Spleen (tissue), 7 donors: ENCODE data around the gene ETV5.

Experiments
- POLR2AphosphoS5 ChIP-seq, 3 donors: sonication (generic); formaldehyde crosslinking; IDR thresholded peaks; one replicate each; pipeline ENCODE4 v1.5.1; 2017; ENCODE audit warnings: antibody characterized with exemption in 3 of 3
- TF ChIP-seq, protein P1 (sequence below), 11 experiments: fragments of 200-600 bp in 7 of 11; fragments of 450-650 bp in 4 of 11; sonication (generic) in 4 of 11; IDR thresholded peaks in 8 of 11; conservative IDR thresholded peaks in 3 of 11; 1 replicate in 7 of 11; 2 replicates in 4 of 11; pipeline versions ENCODE4 v1.4.0 to v1.8.0; 2016 to 2021; ENCODE audit warnings: antibody characterized with exemption in 11 of 11, inconsistent platforms in 4 of 11, mild to moderate bottlenecking in 1 of 11
- donor health status: DM: no; HTN: no; CAD: no; lungs with moderate emphysema.
- donor health status: DM: no; HTN: no; CAD: no.
- donor health status: DM: no; HTN: no; CAD: no.

- no peak for TF ChIP-seq POLR2AphosphoS5 (IDR thresholded peaks at IDR 0.05)
- TF ChIP-seq, protein P1, sequence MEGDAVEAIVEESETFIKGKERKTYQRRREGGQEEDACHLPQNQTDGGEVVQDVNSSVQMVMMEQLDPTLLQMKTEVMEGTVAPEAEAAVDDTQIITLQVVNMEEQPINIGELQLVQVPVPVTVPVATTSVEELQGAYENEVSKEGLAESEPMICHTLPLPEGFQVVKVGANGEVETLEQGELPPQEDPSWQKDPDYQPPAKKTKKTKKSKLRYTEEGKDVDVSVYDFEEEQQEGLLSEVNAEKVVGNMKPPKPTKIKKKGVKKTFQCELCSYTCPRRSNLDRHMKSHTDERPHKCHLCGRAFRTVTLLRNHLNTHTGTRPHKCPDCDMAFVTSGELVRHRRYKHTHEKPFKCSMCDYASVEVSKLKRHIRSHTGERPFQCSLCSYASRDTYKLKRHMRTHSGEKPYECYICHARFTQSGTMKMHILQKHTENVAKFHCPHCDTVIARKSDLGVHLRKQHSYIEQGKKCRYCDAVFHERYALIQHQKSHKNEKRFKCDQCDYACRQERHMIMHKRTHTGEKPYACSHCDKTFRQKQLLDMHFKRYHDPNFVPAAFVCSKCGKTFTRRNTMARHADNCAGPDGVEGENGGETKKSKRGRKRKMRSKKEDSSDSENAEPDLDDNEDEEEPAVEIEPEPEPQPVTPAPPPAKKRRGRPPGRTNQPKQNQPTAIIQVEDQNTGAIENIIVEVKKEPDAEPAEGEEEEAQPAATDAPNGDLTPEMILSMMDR (IDR thresholded peaks at IDR 0.05 in 8 of 11, conservative IDR thresholded peaks at IDR 0.05 in 3 of 11), result no peak
Observed at GRCh38 chr3:186046838-186047237, 62.1 kb downstream of the ETV5 start.
